Neural cell (in vitro differentiated cells): Measurements from ENCODE around the gene SEC16A. TPM values are rescaled to one million over a fixed set of nuclear protein-coding genes. Genes with fewer than 3 reads are reported as not detected.

Experiments used
- H2AFZ ChIP-seq: fragments of 200-600, 300-800 bp; sonication (generic), shearing (Covaris generic); 2 replicates; pipeline ENCODE4 v1.6.0; 2014; ENCODE audit warnings: low read depth, mild to moderate bottlenecking, antibody characterized with exemption, low read length, moderate library complexity
- H3F3A ChIP-seq: fragments of 200-600 bp; shearing (Covaris generic); 2 replicates; pipeline ENCODE4 v1.6.1; 2016; ENCODE audit warnings: mild to moderate bottlenecking, moderate library complexity, mixed read lengths, antibody characterized with exemption, low read length; ENCODE audit not compliant: insufficient read depth, poor library complexity, severe bottlenecking
- H3K27ac ChIP-seq: fragments of 200-600, 300-800 bp; sonication (generic), shearing (Covaris generic); 2 replicates; pipeline ENCODE4 v1.5.1; 2014; ENCODE audit warnings: mild to moderate bottlenecking, low read length, moderate library complexity
- H3K27me3 ChIP-seq: fragments of 300-800, 200-600 bp; sonication (generic), shearing (Covaris generic); 2 replicates; pipeline ENCODE4 v1.6.0; 2014; ENCODE audit warnings: mild to moderate bottlenecking, low read depth, low read length, moderate library complexity; ENCODE audit not compliant: insufficient read depth
- H3K36me3 ChIP-seq: fragments of 300-800, 200-600 bp; sonication (generic), shearing (Covaris generic); 2 replicates; pipeline ENCODE4 v1.5.1; 2014; ENCODE audit warnings: mild to moderate bottlenecking, antibody characterized with exemption, low read length, moderate library complexity; ENCODE audit not compliant: insufficient read depth
- H3K4me2 ChIP-seq: fragments of 300-800, 200-600 bp; sonication (generic), shearing (Covaris generic); 2 replicates; pipeline ENCODE4 v1.6.0; 2014; ENCODE audit warnings: mild to moderate bottlenecking, low read length
- H3K4me3 ChIP-seq: fragments of 300-800, 200-600 bp; sonication (generic), shearing (Covaris generic); 2 replicates; pipeline ENCODE4 v1.5.1; 2014; ENCODE audit warnings: mild to moderate bottlenecking, low read length, moderate library complexity
- H3K79me2 ChIP-seq: fragments of 200-600 bp; shearing (Covaris generic); replicated peaks from 2 replicates; pipeline ENCODE4 v1.6.0; 2014; ENCODE audit warnings: mild to moderate bottlenecking, low read length, moderate library complexity; ENCODE audit not compliant: insufficient read depth
- H3K9ac ChIP-seq: fragments of 300-800, 200-600 bp; sonication (generic), shearing (Covaris generic); 2 replicates; pipeline ENCODE4 v1.6.1; 2016; ENCODE audit warnings: mild to moderate bottlenecking, low read length, mixed read lengths
- H3K9me2 ChIP-seq: fragments of 200-600 bp; shearing (Covaris generic); 2 replicates; pipeline ENCODE4 v1.6.1; 2016; ENCODE audit warnings: mild to moderate bottlenecking, low read length, mixed read lengths; ENCODE audit not compliant: insufficient read depth
- H3K9me3 ChIP-seq: fragments of 200-600, 300-800 bp; sonication (generic), shearing (Covaris generic); 2 replicates; pipeline ENCODE4 v1.6.1; 2016; ENCODE audit warnings: mild to moderate bottlenecking, mixed run types, low read length, moderate library complexity, mixed read lengths
- H4K20me1 ChIP-seq: fragments of 200-600 bp; shearing (Covaris generic); 2 replicates; pipeline ENCODE4 v1.6.1; 2016; ENCODE audit warnings: mild to moderate bottlenecking, mixed run types; ENCODE audit not compliant: insufficient read depth
- CTCF ChIP-seq: fragments of 450-650 bp; IDR thresholded peaks from 2 replicates; pipeline ENCODE4 v1.5.1; 2014; ENCODE audit warnings: antibody characterized with exemption, mild to moderate bottlenecking, moderate library complexity; ENCODE audit not compliant: poor library complexity, severe bottlenecking
- EP300 ChIP-seq: fragments of 450-650 bp; conservative IDR thresholded peaks from 2 replicates; pipeline ENCODE4 v1.6.1; 2014; ENCODE audit warnings: antibody characterized with exemption, mild to moderate bottlenecking, moderate library complexity; ENCODE audit not compliant: poor library complexity, severe bottlenecking
- EZH2 ChIP-seq: fragments of 200-600, 300-800 bp; shearing (Covaris generic), sonication (generic); IDR thresholded peaks from 2 replicates; pipeline ENCODE4 v1.6.1; 2014; ENCODE audit warnings: antibody characterized with exemption, low read length, borderline replicate concordance, mild to moderate bottlenecking; ENCODE audit not compliant: insufficient read depth, poor library complexity, severe bottlenecking
- MXI1 ChIP-seq: fragments of 450-650 bp; conservative IDR thresholded peaks from 2 replicates; pipeline ENCODE4 v1.6.1; 2014; ENCODE audit warnings: antibody characterized with exemption, mild to moderate bottlenecking; ENCODE audit not compliant: poor library complexity, severe bottlenecking
- POLR2AphosphoS5 ChIP-seq: IDR thresholded peaks from 2 replicates; pipeline ENCODE4 v1.6.1; 2012
- RAD21 ChIP-seq: fragments of 450-650 bp; conservative IDR thresholded peaks from 2 replicates; pipeline ENCODE4 v1.6.1; 2014; ENCODE audit warnings: antibody characterized with exemption, mild to moderate bottlenecking, moderate library complexity
- REST ChIP-seq: IDR thresholded peaks from 2 replicates; pipeline ENCODE4 v1.6.1; 2012; ENCODE audit warnings: borderline replicate concordance
- SMC3 ChIP-seq: fragments of 450-650 bp; conservative IDR thresholded peaks from 2 replicates; pipeline ENCODE4 v1.6.1; 2014; ENCODE audit warnings: antibody characterized with exemption, mild to moderate bottlenecking, moderate library complexity; ENCODE audit not compliant: poor library complexity
- TAF1 ChIP-seq: IDR thresholded peaks from 2 replicates; pipeline ENCODE4 v1.6.1; 2012; ENCODE audit warnings: low read depth
- polyA plus RNA-seq: library from polyadenylated mRNA; depleted of rRNA; stranded (reverse); fragments of >200 nt; gene quantifications from 2 replicates; pipeline ENCODE4 v1.2.3, GENCODE V29; 2014

The SEC16A gene
- polyA plus RNA-seq, 1 donor from 2014 or later, result 15.4 TPM

GRCh38 chr9:136436055-136436634 lies 46.7 kb downstream of the SEC16A start:
- H4K20me1 ChIP-seq, result no peaks in the 10 kb centered on the region
- H3K36me3 ChIP-seq, result no peaks in the 10 kb centered on the region
- no peaks in the 10 kb centered on the region for H3F3A ChIP-seq
- no peaks in the 10 kb centered on the region for H3K9me3 ChIP-seq
- no peak overlapping the region for H2AFZ ChIP-seq
- H3K9me2 ChIP-seq, result no peaks in the 10 kb centered on the region
- no peaks in the 10 kb centered on the region for H3K27me3 ChIP-seq
- peak overlapping the region; percentile 96 for H3K4me3 ChIP-seq
- no peak for TF ChIP-seq EZH2
- TF ChIP-seq RAD21, result no peak
- TF ChIP-seq CTCF, result no peak
- no peak for TF ChIP-seq POLR2AphosphoS5
- TF ChIP-seq REST, result no peak
- TF ChIP-seq TAF1, result no peak
- no peak for TF ChIP-seq MXI1
- TF ChIP-seq SMC3, result no peak
- no peak for TF ChIP-seq EP300
- H3K79me2 ChIP-seq, result peaks cover 32% of the 10 kb centered on the region
- H3K4me2 ChIP-seq, result no peak overlapping the region
- no peak overlapping the region for H3K9ac ChIP-seq
- no peak overlapping the region for H3K27ac ChIP-seq

GRCh38 chr9:136434580-136435169 lies 48.2 kb downstream of the SEC16A start:
- Histone ChIP-seq H3K79me2 (peaks cover 32% of the 10 kb centered on the region), H3K4me2 (no peak overlapping the region), H3K27me3 (no peaks in the 10 kb centered on the region), H4K20me1 (no peaks in the 10 kb centered on the region), H3F3A (no peaks in the 10 kb centered on the region), H2AFZ (no peak overlapping the region), H3K9ac (no peak overlapping the region), H3K9me3 (no peaks in the 10 kb centered on the region), H3K36me3 (no peaks in the 10 kb centered on the region), H3K27ac (no peak overlapping the region), H3K4me3 (no peak overlapping the region), H3K9me2 (no peaks in the 10 kb centered on the region)
- no peak for TF ChIP-seq SMC3
- TF ChIP-seq REST, result no peak
- no peak for TF ChIP-seq MXI1
- TF ChIP-seq EZH2, result no peak
- TF ChIP-seq POLR2AphosphoS5, result no peak
- TF ChIP-seq EP300, result no peak
- no peak for TF ChIP-seq RAD21
- TF ChIP-seq CTCF, result no peak
- no peak for TF ChIP-seq TAF1
